Measurements from ENCODE around the gene MGA. TPM values are rescaled to one million over a fixed set of nuclear protein-coding genes. Genes with fewer than 3 reads are reported as not detected.
A peak's percentile ranks its signal among the peaks of the same experiment; 100 is the strongest.
"Not testable (repeated sequence)": the region's sequence is repeated elsewhere in the genome, so short reads cannot be mapped to it uniquely, and the experiment has no call there.

MGA gene
- total RNA-seq, 1 donor from 2014 or later: 25.3 TPM

DNA sequence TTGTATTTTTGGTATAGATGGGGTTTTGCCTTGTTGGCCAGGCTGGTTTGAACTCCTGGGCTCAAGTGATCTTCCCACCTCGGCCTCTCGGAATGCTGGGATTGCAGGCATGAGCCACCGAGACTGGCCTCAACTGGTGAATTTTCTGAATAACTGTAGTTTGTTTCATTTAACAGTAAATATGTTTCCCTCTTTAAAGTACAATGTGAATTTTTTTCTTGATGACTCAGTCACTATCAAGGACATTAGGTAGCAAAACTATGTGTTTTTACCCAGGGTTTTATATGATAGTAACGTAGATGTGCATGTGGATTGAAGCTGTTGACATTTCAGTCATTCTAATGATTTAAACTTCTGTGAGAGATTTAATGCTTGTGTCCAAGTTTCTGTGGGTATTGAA lies 73.9 kb downstream of the MGA start:
- no peaks in the 10 kb centered on the region for H3K9me3 ChIP-seq
- peaks cover 38 to 63% of the 10 kb centered on the region in 2 donors for H3K36me3 ChIP-seq
- TF ChIP-seq, protein P1, sequence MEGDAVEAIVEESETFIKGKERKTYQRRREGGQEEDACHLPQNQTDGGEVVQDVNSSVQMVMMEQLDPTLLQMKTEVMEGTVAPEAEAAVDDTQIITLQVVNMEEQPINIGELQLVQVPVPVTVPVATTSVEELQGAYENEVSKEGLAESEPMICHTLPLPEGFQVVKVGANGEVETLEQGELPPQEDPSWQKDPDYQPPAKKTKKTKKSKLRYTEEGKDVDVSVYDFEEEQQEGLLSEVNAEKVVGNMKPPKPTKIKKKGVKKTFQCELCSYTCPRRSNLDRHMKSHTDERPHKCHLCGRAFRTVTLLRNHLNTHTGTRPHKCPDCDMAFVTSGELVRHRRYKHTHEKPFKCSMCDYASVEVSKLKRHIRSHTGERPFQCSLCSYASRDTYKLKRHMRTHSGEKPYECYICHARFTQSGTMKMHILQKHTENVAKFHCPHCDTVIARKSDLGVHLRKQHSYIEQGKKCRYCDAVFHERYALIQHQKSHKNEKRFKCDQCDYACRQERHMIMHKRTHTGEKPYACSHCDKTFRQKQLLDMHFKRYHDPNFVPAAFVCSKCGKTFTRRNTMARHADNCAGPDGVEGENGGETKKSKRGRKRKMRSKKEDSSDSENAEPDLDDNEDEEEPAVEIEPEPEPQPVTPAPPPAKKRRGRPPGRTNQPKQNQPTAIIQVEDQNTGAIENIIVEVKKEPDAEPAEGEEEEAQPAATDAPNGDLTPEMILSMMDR (IDR thresholded peaks at IDR 0.05): no peak

DNA sequence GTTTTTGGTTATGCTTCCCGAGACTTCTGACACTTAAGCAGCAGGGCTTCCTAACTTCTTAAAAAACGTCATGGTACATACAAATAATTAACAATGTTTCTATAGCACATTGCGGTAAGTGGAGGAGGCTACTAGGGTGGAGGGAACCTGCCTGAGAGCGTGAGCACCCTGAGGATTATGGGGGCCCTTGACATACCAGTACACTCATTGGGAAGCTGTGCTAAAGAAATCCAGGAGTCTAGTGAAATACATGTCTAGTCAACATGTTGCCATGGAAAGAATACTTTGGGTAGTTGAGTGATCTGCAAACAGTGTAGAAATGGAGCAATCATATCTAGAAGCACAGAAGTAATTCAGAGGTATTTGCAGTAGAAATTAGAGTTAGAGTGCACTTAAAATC lies 74.8 kb downstream of the MGA start:
- intact Hi-C loops (cut with DNase I): no loop called here
- Histone ChIP-seq H3K4me1 (no peaks in the 10 kb centered on the region), H3K27me3 (no peaks in the 10 kb centered on the region), H3K27ac (no peak overlapping the region), H3K9me3 (no peaks in the 10 kb centered on the region), H3K36me3 (peaks cover 36 to 63% of the 10 kb centered on the region in 2 donors), H3K4me3 (no peak overlapping the region)
- TF ChIP-seq, protein P1 (IDR thresholded peaks at IDR 0.05): no peak
- DNase-seq (ENCODE audit: low spot score in 2 of 2): no peak

More for the DNA sequence above, 73.9 kb downstream of the MGA start:
- Histone ChIP-seq H3K4me1 (no peaks in the 10 kb centered on the region), H3K4me3 (no peak overlapping the region), H3K27me3 (no peaks in the 10 kb centered on the region), H3K27ac (no peak overlapping the region)
- no peak for DNase-seq (ENCODE audit: low spot score in 2 of 2)
- intact Hi-C loops (cut with DNase I): no loop called here

DNA sequence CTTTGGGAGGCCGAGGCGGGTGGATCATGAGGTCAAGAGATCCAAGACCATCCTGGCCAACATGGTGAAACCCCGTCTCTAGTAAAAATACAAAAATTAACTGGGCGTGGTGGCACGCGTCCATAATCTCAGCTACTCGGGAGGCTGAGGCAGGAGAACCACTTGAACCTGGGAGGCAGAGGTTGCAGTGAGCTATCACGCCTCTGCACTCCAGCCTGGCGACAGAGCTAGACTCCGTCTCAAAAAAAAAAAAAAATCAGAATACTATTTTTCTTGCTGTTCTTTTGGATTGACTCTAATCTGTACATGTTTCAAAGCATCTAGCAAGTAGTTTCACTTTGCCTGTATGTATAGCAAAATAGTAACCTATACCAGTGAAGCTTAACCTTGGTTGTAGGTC lies 75.3 kb downstream of the MGA start:
- H3K27ac ChIP-seq; H3K4me3 ChIP-seq; intact Hi-C loops (cut with DNase I); H3K4me1 ChIP-seq; DNase-seq (ENCODE audit: low spot score in 2 of 2); H3K9me3 ChIP-seq; H3K27me3 ChIP-seq: not testable (repeated sequence)
- H3K36me3 ChIP-seq: peaks cover 34 to 59% of the 10 kb centered on the region in 2 donors

DNA sequence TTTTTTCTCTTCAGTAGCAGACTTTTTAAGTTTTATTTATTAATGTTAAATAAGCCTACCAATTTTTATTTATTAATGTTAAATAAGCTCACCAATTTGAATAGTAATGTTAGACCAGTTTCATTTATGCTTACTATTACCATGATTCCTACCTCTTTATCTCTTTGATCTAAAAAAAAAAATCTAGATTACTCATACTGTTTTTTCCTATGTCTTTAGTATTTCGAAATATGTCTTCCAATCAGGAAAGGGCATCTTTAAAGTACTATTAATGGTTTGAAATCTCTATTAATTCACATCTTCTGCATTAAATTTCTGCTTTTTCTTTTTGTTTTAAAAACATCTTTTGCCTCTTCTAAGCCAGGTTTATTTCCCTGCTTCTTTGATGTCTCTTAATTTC lies 86.6 kb downstream of the MGA start:
- no peaks in the 10 kb centered on the region for H3K4me1 ChIP-seq
- H3K27ac ChIP-seq: no peak overlapping the region
- H3K36me3 ChIP-seq: peaks cover 29 to 58% of the 10 kb centered on the region in 2 donors
- intact Hi-C loops (cut with DNase I): no loop called here
- H3K9me3 ChIP-seq: no peaks in the 10 kb centered on the region
- no peak for DNase-seq (ENCODE audit: low spot score in 2 of 2)
- no peaks in the 10 kb centered on the region for H3K27me3 ChIP-seq
- TF ChIP-seq, protein P1 (IDR thresholded peaks at IDR 0.05): no peak
- no peak overlapping the region for H3K4me3 ChIP-seq

DNA sequence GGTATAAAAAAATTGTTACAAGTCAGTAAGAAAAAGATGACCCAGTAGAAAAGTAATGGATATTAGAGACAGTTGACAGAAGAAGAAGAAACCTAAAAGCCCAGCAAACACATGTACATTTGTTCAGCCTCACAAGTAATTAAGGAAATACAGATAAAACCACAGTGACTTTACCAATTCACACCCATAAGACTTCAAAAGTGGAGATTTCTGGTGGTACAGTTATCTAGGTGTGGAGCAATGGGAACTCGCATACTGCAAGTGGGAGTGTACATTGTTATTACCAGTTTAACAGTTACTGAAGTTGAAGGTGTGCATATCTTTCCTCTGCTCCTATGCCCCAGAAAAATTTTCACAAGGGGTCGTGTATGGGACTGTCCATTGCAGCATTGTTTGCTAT lies 96.0 kb downstream of the MGA start:
- DNase-seq (ENCODE audit: low spot score in 2 of 2): no peak
- intact Hi-C loops (cut with DNase I): no loop called here
- Histone ChIP-seq H3K4me1 (no peaks in the 10 kb centered on the region), H3K9me3 (no peaks in the 10 kb centered on the region), H3K27me3 (no peaks in the 10 kb centered on the region), H3K4me3 (no peak overlapping the region), H3K36me3 (peaks cover 7 to 44% of the 10 kb centered on the region in 2 donors), H3K27ac (no peak overlapping the region)
- TF ChIP-seq, protein P1 (IDR thresholded peaks at IDR 0.05): no peak

DNA sequence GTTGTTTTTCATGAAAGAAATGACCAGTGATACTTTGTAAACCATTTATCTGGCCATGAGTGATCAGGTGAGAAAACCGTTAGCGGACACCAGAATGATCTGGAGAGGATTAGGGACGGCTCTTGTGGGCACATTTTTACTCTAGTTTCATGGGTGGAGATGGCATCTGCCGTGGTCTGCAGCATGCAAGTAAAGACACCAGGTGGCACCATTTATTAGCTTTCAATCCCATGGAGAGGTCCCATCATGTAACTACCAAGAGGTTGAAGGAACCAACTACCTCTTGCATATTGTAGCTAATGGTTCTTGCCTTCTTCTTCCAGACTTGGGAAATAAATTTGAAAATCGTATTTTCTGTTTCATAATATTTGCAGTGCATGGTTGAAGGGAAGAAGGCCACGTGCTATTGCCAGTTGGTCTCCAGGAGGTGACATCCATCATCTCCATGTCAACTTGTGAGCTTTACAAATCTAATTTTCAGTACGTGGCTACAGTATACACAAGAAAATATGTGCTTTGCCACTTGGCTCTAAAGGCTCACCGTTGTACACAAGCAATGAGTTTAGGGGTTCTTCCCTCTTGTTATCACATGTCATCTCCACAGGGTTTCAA lies 112.6 kb downstream of the MGA start:
- peaks cover 0 to 28% of the 10 kb centered on the region in 2 donors for H3K4me1 ChIP-seq
- H3K4me3 ChIP-seq: no peak overlapping the region
- no peaks in the 10 kb centered on the region for H3K27me3 ChIP-seq
- intact Hi-C loops (cut with DNase I): loop anchor here (5.0 kb wide), 4 partner anchors 129 to 284 kb away; partner anchors contain the start of gene EHD4
- H3K27ac ChIP-seq: peak overlapping the region in 1 of 2 donors; percentile 70
- TF ChIP-seq, protein P1 (IDR thresholded peaks at IDR 0.05): peak; percentile 64 to 76 (median 67)
- DNase-seq (ENCODE audit: low spot score in 2 of 2): peak in 1 of 2 donors; percentile 76
- H3K9me3 ChIP-seq: no peaks in the 10 kb centered on the region
- no peaks in the 10 kb centered on the region for H3K36me3 ChIP-seq

Measured in ascending aorta (tissue), 2 donors.